ENCODE results near the gene SELE.

DNA sequence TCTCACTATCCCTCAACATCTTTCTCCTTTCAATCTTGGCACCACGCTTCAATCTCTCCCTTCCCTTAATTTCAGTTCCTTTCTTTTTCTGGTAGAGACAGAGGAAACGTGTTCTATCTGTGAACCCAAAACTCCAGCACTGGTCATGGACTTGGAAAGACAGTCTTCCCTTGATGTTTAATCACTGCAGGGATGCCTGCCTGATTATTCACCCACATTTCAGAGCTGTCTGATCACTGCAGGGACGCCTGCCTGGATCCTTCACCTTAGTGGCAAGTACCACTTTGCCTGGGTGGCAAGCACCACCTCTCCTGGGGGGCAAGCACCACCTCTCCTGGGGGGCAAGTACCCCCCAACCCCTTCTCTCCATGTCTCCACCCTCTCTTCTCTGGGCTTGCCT lies 50.2 kb downstream of the SELE start:
- TF ChIP-seq, protein P1, sequence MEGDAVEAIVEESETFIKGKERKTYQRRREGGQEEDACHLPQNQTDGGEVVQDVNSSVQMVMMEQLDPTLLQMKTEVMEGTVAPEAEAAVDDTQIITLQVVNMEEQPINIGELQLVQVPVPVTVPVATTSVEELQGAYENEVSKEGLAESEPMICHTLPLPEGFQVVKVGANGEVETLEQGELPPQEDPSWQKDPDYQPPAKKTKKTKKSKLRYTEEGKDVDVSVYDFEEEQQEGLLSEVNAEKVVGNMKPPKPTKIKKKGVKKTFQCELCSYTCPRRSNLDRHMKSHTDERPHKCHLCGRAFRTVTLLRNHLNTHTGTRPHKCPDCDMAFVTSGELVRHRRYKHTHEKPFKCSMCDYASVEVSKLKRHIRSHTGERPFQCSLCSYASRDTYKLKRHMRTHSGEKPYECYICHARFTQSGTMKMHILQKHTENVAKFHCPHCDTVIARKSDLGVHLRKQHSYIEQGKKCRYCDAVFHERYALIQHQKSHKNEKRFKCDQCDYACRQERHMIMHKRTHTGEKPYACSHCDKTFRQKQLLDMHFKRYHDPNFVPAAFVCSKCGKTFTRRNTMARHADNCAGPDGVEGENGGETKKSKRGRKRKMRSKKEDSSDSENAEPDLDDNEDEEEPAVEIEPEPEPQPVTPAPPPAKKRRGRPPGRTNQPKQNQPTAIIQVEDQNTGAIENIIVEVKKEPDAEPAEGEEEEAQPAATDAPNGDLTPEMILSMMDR (IDR thresholded peaks at IDR 0.05 in 2 of 3, conservative IDR thresholded peaks at IDR 0.05 in 1 of 3; ENCODE audit: insufficient read depth in 2 of 3, low read depth in 1 of 3, low read length in 3 of 3), result no peak
- TF ChIP-seq EP300 (IDR thresholded peaks at IDR 0.05; ENCODE audit: low read length), result no peak
- TF ChIP-seq BRCA1 (IDR thresholded peaks at IDR 0.05), result no peak
- TF ChIP-seq BRCA1 (CRISPR knock-in tag; IDR thresholded peaks at IDR 0.05), result no peak
- TF ChIP-seq CHD1 (IDR thresholded peaks at IDR 0.05; ENCODE audit: low read length), result no peak
- TF ChIP-seq CAMTA2 (CRISPR knock-in tag; conservative IDR thresholded peaks at IDR 0.05), result no peak
- TF ChIP-seq ZFP30 (CRISPR knock-in tag; IDR thresholded peaks at IDR 0.05; ENCODE audit: borderline replicate concordance), result no peak
- TF ChIP-seq SREBF2 (CRISPR knock-in tag; IDR thresholded peaks at IDR 0.05), result no peak
- no peak for TF ChIP-seq STAG1 (CRISPR knock-in tag; IDR thresholded peaks at IDR 0.05; ENCODE audit: borderline replicate concordance)
- TF ChIP-seq, protein P2, sequence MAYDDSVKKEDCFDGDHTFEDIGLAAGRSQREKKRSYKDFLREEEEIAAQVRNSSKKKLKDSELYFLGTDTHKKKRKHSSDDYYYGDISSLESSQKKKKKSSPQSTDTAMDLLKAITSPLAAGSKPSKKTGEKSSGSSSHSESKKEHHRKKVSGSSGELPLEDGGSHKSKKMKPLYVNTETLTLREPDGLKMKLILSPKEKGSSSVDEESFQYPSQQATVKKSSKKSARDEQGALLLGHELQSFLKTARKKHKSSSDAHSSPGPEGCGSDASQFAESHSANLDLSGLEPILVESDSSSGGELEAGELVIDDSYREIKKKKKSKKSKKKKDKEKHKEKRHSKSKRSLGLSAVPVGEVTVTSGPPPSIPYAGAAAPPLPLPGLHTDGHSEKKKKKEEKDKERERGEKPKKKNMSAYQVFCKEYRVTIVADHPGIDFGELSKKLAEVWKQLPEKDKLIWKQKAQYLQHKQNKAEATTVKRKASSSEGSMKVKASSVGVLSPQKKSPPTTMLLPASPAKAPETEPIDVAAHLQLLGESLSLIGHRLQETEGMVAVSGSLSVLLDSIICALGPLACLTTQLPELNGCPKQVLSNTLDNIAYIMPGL (CRISPR knock-in tag; IDR thresholded peaks at IDR 0.05), result no peak
- TF ChIP-seq ETV5 (CRISPR knock-in tag; IDR thresholded peaks at IDR 0.05; ENCODE audit: low read depth), result no peak
- TF ChIP-seq RBM39 (optimal IDR thresholded peaks at IDR 0.05; ENCODE audit: low read depth, low read length), result no peak
- TF ChIP-seq, protein P3, sequence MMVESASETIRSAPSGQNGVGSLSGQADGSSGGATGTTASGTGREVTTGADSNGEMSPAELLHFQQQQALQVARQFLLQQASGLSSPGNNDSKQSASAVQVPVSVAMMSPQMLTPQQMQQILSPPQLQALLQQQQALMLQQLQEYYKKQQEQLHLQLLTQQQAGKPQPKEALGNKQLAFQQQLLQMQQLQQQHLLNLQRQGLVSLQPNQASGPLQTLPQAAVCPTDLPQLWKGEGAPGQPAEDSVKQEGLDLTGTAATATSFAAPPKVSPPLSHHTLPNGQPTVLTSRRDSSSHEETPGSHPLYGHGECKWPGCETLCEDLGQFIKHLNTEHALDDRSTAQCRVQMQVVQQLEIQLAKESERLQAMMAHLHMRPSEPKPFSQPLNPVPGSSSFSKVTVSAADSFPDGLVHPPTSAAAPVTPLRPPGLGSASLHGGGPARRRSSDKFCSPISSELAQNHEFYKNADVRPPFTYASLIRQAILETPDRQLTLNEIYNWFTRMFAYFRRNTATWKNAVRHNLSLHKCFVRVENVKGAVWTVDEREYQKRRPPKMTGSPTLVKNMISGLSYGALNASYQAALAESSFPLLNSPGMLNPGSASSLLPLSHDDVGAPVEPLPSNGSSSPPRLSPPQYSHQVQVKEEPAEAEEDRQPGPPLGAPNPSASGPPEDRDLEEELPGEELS (CRISPR knock-in tag; IDR thresholded peaks at IDR 0.05; ENCODE audit: borderline replicate concordance), result no peak
- no peak for TF ChIP-seq KDM1A (IDR thresholded peaks at IDR 0.05)
- no peak for TF ChIP-seq SMAD4 (CRISPR knock-in tag; conservative IDR thresholded peaks at IDR 0.05)

Data from K562 (cell line).